H1 (cell line): ENCODE measurements around the gene KRT23. TPM values are rescaled to one million over a fixed set of nuclear protein-coding genes. Genes with fewer than 3 reads are reported as not detected.
A peak's percentile ranks its signal among the peaks of the same experiment; 100 is the strongest.

Experiments
- CTCF ChIA-PET: fragments of 300-600 bp; sonication (Branson Sonifier 250); formaldehyde crosslinking; loops from one replicate; lab custom pipeline; 2021; ENCODE audit not compliant: partially characterized antibody; lab: Charles Lee
- POLR2A ChIA-PET: fragments of 300-600 bp; sonication (Branson Sonifier 250); formaldehyde crosslinking; loops from one replicate; lab custom pipeline; 2021; ENCODE audit warnings: inconsistent platforms; ENCODE audit not compliant: partially characterized antibody; lab: Charles Lee
- DNase-seq, 2 experiments: peaks; one replicate each; pipeline versions ENCODE4 v3.0.0 to v3.0.0-alpha.2; 2010 to 2022; ENCODE audit warnings: low spot score in 2 of 2, low read depth in 1 of 2, mixed read lengths in 1 of 2
- FAIRE-seq: peaks from 2 replicates; lab custom pipeline; 2011; peaks lifted over from hg19 to GRCh38; lab: Jason Lieb, UNC
- H2AFZ ChIP-seq: 2 replicates; pipeline ENCODE4 v1.8.1; 2012; ENCODE audit warnings: low read length, inconsistent platforms
- H2AK5ac ChIP-seq: 2 replicates; pipeline ENCODE4 v1.6.1; 2013; ENCODE audit warnings: low read depth, low read length
- H2BK120ac ChIP-seq: replicated peaks from 2 replicates; pipeline ENCODE3; 2013; ENCODE audit warnings: low read depth, low read length, inconsistent platforms
- H2BK12ac ChIP-seq: 2 replicates; pipeline ENCODE4 v1.6.1; 2013; ENCODE audit warnings: low read depth, low read length
- H2BK15ac ChIP-seq: 2 replicates; pipeline ENCODE4 v1.6.1; 2013; ENCODE audit warnings: low read length
- H2BK20ac ChIP-seq: 2 replicates; pipeline ENCODE4 v1.6.1; 2013; ENCODE audit warnings: low read length
- H2BK5ac ChIP-seq: 2 replicates; pipeline ENCODE4 v1.6.1; 2013; ENCODE audit warnings: low read depth, low read length
- H3K14ac ChIP-seq: 2 replicates; pipeline ENCODE4 v1.6.1; 2013; ENCODE audit warnings: inconsistent platforms; ENCODE audit not compliant: insufficient read length
- H3K18ac ChIP-seq: 2 replicates; pipeline ENCODE4 v1.6.1; 2013; ENCODE audit warnings: low read length; ENCODE audit errors: extremely low read depth
- H3K23ac ChIP-seq: 2 replicates; pipeline ENCODE4 v1.6.1; 2013; ENCODE audit warnings: inconsistent platforms; ENCODE audit not compliant: insufficient read length
- H3K23me2 ChIP-seq: 2 replicates; pipeline ENCODE4 v1.6.1; 2013; ENCODE audit warnings: low read depth, low read length
- H3K27ac ChIP-seq: 2 replicates; pipeline ENCODE4 v1.6.1; 2011; ENCODE audit warnings: low read depth, low read length, inconsistent platforms
- H3K27me3 ChIP-seq, 4 experiments: replicated peaks in 1 of 4; 1 replicate in 1 of 4; 2 replicates in 3 of 4; pipeline versions ENCODE4 v1.6.1 to v1.8.1; 2011 to 2013; ENCODE audit warnings: low read length in 3 of 4, mild to moderate bottlenecking in 3 of 4, inconsistent platforms in 2 of 4, mixed read lengths in 2 of 4, moderate library complexity in 1 of 4; ENCODE audit not compliant: control insufficient read depth in 3 of 4, insufficient read depth in 3 of 4; ENCODE audit errors: extremely low read depth in 1 of 4
- H3K36me3 ChIP-seq, 4 experiments: 2 replicates each; pipeline versions ENCODE4 v1.6.1 to v1.8.1; 2011 to 2013; ENCODE audit warnings: mild to moderate bottlenecking in 4 of 4, low read length in 3 of 4, moderate library complexity in 2 of 4, control low read depth in 1 of 4, inconsistent platforms in 1 of 4; ENCODE audit not compliant: insufficient read depth in 4 of 4, control insufficient read depth in 2 of 4
- H3K4ac ChIP-seq: replicated peaks from 2 replicates; pipeline ENCODE3; 2013; ENCODE audit warnings: low read length, low read depth, mixed read lengths, inconsistent platforms; ENCODE audit not compliant: insufficient read length
- H3K4me1 ChIP-seq, 4 experiments: replicated peaks in 1 of 4; 1 replicate in 1 of 4; 2 replicates in 3 of 4; pipeline versions ENCODE4 v1.6.1 to v1.8.1; 2011 to 2013; ENCODE audit warnings: low read length in 3 of 4, inconsistent platforms in 2 of 4, mixed read lengths in 1 of 4; ENCODE audit not compliant: insufficient read depth in 4 of 4, control insufficient read depth in 3 of 4
- H3K4me2 ChIP-seq, 2 experiments: 2 replicates each; pipeline versions ENCODE4 v1.6.1 to v1.8.1; 2011 to 2013; ENCODE audit warnings: low read depth in 2 of 2, low read length in 2 of 2, control low read depth in 1 of 2, inconsistent platforms in 1 of 2, mild to moderate bottlenecking in 1 of 2; ENCODE audit not compliant: insufficient read depth in 1 of 2
- H3K4me3 ChIP-seq, 4 experiments: fragments of 200-600, 300-600 bp in 1 of 4; sonication (generic), shearing (Covaris generic), sonication (Bioruptor Twin) in 1 of 4; 2 replicates each; pipeline versions ENCODE4 v1.5.1 to v1.8.1; 2011 to 2016; ENCODE audit warnings: low read length in 4 of 4, low read depth in 3 of 4, control low read depth in 2 of 4, inconsistent platforms in 2 of 4, mild to moderate bottlenecking in 2 of 4, mixed read lengths in 1 of 4, moderate library complexity in 1 of 4; ENCODE audit not compliant: insufficient read depth in 2 of 4; ENCODE audit errors: extremely low read depth in 1 of 4
- H3K56ac ChIP-seq: replicated peaks from 2 replicates; pipeline ENCODE3; 2013; ENCODE audit warnings: low read depth, mild to moderate bottlenecking, mixed read lengths, low read length, inconsistent platforms; ENCODE audit not compliant: insufficient read length
- H3K79me1 ChIP-seq: 2 replicates; pipeline ENCODE4 v1.6.1; 2013; ENCODE audit warnings: low read depth, low read length, control low read depth
- H3K79me2 ChIP-seq, 2 experiments: 2 replicates each; pipeline versions ENCODE4 v1.6.1 to v1.8.1; 2012 to 2013; ENCODE audit warnings: low read length in 2 of 2, mild to moderate bottlenecking in 2 of 2, inconsistent platforms in 1 of 2; ENCODE audit not compliant: insufficient read depth in 2 of 2, control insufficient read depth in 1 of 2
- H3K9ac ChIP-seq, 4 experiments: replicated peaks in 1 of 4; 1 replicate in 1 of 4; 2 replicates in 3 of 4; pipeline versions ENCODE4 v1.6.1 to v1.8.1; 2011 to 2013; ENCODE audit warnings: low read depth in 3 of 4, low read length in 3 of 4, control low read depth in 2 of 4, mild to moderate bottlenecking in 2 of 4, moderate library complexity in 2 of 4, inconsistent platforms in 1 of 4; ENCODE audit errors: extremely low read depth in 1 of 4
- H3K9me3 ChIP-seq, 2 experiments: 2 replicates each; pipeline versions ENCODE4 v1.6.1 to v1.8.1; 2012 to 2013; ENCODE audit warnings: mild to moderate bottlenecking in 2 of 2, moderate library complexity in 2 of 2, control low read depth in 1 of 2, inconsistent platforms in 1 of 2, low read depth in 1 of 2, low read length in 1 of 2, mixed read lengths in 1 of 2; ENCODE audit not compliant: insufficient read depth in 2 of 2
- H4K20me1 ChIP-seq, 2 experiments: replicated peaks in 1 of 2; 2 replicates each; pipeline versions ENCODE3 to v1.8.1; 2011 to 2013; ENCODE audit warnings: inconsistent platforms in 2 of 2, low read length in 2 of 2, mild to moderate bottlenecking in 1 of 2; ENCODE audit not compliant: insufficient read depth in 2 of 2, control insufficient read depth in 1 of 2
- H4K5ac ChIP-seq: 2 replicates; pipeline ENCODE4 v1.6.1; 2013; ENCODE audit warnings: low read length, low read depth, mixed read lengths, inconsistent platforms; ENCODE audit not compliant: insufficient read length
- H4K8ac ChIP-seq: 2 replicates; pipeline ENCODE4 v1.8.0; 2013; ENCODE audit warnings: mild to moderate bottlenecking, moderate library complexity, low read length, inconsistent platforms; ENCODE audit not compliant: insufficient read depth; ENCODE audit errors: extremely low read depth
- H4K91ac ChIP-seq: replicated peaks from 2 replicates; pipeline ENCODE3; 2013; ENCODE audit warnings: low read length, mixed read lengths, inconsistent platforms; ENCODE audit not compliant: insufficient read length
- CEBPB ChIP-seq: IDR thresholded peaks from 2 replicates; pipeline ENCODE4 v1.6.1; 2012; ENCODE audit warnings: low read depth, low read length
- EP300 ChIP-seq, 2 experiments: IDR thresholded peaks; 1 replicate in 1 of 2; 2 replicates in 1 of 2; pipeline ENCODE4 v1.6.1; 2011 to 2012; ENCODE audit warnings: low read depth in 2 of 2, low read length in 2 of 2, mild to moderate bottlenecking in 2 of 2, borderline replicate concordance in 1 of 2, inconsistent platforms in 1 of 2, moderate library complexity in 1 of 2
- FOSL1 ChIP-seq: IDR thresholded peaks from 2 replicates; pipeline ENCODE4 v1.6.1; 2011; ENCODE audit warnings: mild to moderate bottlenecking, low read depth, low read length, moderate library complexity; ENCODE audit not compliant: insufficient read depth
- GTF2F1 ChIP-seq: IDR thresholded peaks from 2 replicates; pipeline ENCODE4 v1.6.1; 2012; ENCODE audit warnings: low read depth, low read length, improper control_type of control experiment, borderline replicate concordance
- POLR2A ChIP-seq, 2 experiments: IDR thresholded peaks; 1 replicate in 1 of 2; 2 replicates in 1 of 2; pipeline ENCODE4 v1.6.1; 2011; ENCODE audit warnings: low read depth in 2 of 2, low read length in 2 of 2, mild to moderate bottlenecking in 2 of 2; ENCODE audit errors: control extremely low read depth in 1 of 2
- RAD21 ChIP-seq, 2 experiments: IDR thresholded peaks in 1 of 2; conservative IDR thresholded peaks in 1 of 2; 2 replicates each; pipeline ENCODE4 v1.6.1; 2011; ENCODE audit warnings: low read depth in 2 of 2, low read length in 2 of 2, improper control_type of control experiment in 1 of 2, inconsistent platforms in 1 of 2, mild to moderate bottlenecking in 1 of 2, moderate library complexity in 1 of 2
- RNF2 ChIP-seq: fragments of 200-900, 300-1000 bp; sonication (generic); IDR thresholded peaks from 2 replicates; pipeline ENCODE4 v1.7.1; 2016; ENCODE audit warnings: borderline replicate concordance, low read depth, mild to moderate bottlenecking, antibody characterized with exemption, low read length; ENCODE audit not compliant: poor library complexity, severe bottlenecking; ENCODE audit errors: missing control alignments
- SIN3A ChIP-seq, 2 experiments: IDR thresholded peaks in 1 of 2; conservative IDR thresholded peaks in 1 of 2; 2 replicates each; pipeline ENCODE4 v1.6.1; 2011 to 2012; ENCODE audit warnings: low read length in 2 of 2, improper control_type of control experiment in 1 of 2, low read depth in 1 of 2, mild to moderate bottlenecking in 1 of 2
- SP1 ChIP-seq: IDR thresholded peaks from 2 replicates; pipeline ENCODE4 v1.6.1; 2011; ENCODE audit warnings: low read depth, low read length
- SP4 ChIP-seq: IDR thresholded peaks from 2 replicates; pipeline ENCODE4 v1.6.1; 2012; ENCODE audit warnings: low read length, inconsistent platforms
- TAF1 ChIP-seq: IDR thresholded peaks from 2 replicates; pipeline ENCODE4 v1.6.1; 2011; ENCODE audit warnings: mild to moderate bottlenecking, low read depth, low read length
- YY1 ChIP-seq: IDR thresholded peaks from 2 replicates; pipeline ENCODE4 v1.6.1; 2011; ENCODE audit warnings: low read depth, mild to moderate bottlenecking, low read length
- WGBS, 2 experiments: shearing (Covaris generic) in 1 of 2; methylation state at CpG; one replicate each; pipeline versions ENCODE4 v1.1.6 to v1.1.7; 2013 to 2015; ENCODE audit warnings: low lambda C conversion rate in 2 of 2, mixed read lengths in 2 of 2, inconsistent platforms in 1 of 2, low coverage in 1 of 2, missing lambda C conversion rate in 1 of 2; ENCODE audit not compliant: insufficient replicate concordance in 2 of 2, insufficient coverage in 1 of 2, insufficient read length in 1 of 2; ENCODE audit errors: extremely low coverage in 1 of 2, missing lambda C conversion rate in 1 of 2; 5-methylcytosine and 5-hydroxymethylcytosine counted together
- polyA plus RNA-seq, 7 experiments: library from polyadenylated mRNA; depleted of rRNA in 3 of 7; stranded (reverse) in 5 of 7; unstranded in 2 of 7; fragments of >200 nt in 5 of 7; fragments of 200-250 nt in 2 of 7; gene quantifications; 1 replicate in 5 of 7; 2 replicates in 1 of 7; 4 replicates in 1 of 7; pipeline versions ENCODE4 v1.2.1 to v1.2.3, GENCODE V29; 2011 to 2013; ENCODE audit warnings: missing spikeins in 2 of 7, mixed read lengths in 2 of 7
- total RNA-seq: library from RNA; stranded (reverse); fragmentation: NEBNext Ultra II Directional; extraction: Animal tissue kit (Norgen Biotek cat#: 25700); gene quantifications from 2 replicates; pipeline ENCODE4 v1.2.1, GENCODE V29; 2021

Gene KRT23
- total and polyA plus RNA-seq, 2 of the 8 experiments (the other 6 are each of a cell fraction or from before 2014, with no cell fraction given): not detected

GRCh38 chr17:40936437-40936971 lies 942 bp downstream of the KRT23 start:
- Histone ChIP-seq H3K9me3 (no peaks in the 10 kb centered on the region), H3K9ac (no peak overlapping the region), H3K23me2 (0 out of 2 replicates have a peak, but pooled peaks cover 2% of the 10 kb centered on the region), H4K5ac (no peak overlapping the region), H3K23ac (no peak overlapping the region), H2AFZ (peak overlapping the region; percentile 64), H4K8ac (no peak overlapping the region; the same call in 1 of the 2 replicates), H2BK12ac (no peak overlapping the region), H3K18ac (no peak overlapping the region), H3K36me3 (no peaks in the 10 kb centered on the region), H2BK15ac (no peak overlapping the region), H3K4ac (no peak overlapping the region), H3K79me2 (no peaks in the 10 kb centered on the region), H3K4me3 (no peak overlapping the region), H2BK20ac (no peak overlapping the region), H2BK120ac (no peak overlapping the region), H3K79me1 (no peaks in the 10 kb centered on the region), H3K4me2 (no peak overlapping the region), H3K56ac (no peak overlapping the region), H3K4me1 (peaks cover 0 to 4% (median 0%) of the 10 kb centered on the region in 4 experiments; a peak in 2 of 7 replicates), H4K91ac (no peak overlapping the region), H4K20me1 (no peaks in the 10 kb centered on the region), H2AK5ac (no peak overlapping the region), H3K27me3 (no peaks in the 10 kb centered on the region), H3K27ac (no peak overlapping the region), H3K14ac (no peak overlapping the region), H2BK5ac (no peak overlapping the region)
- CTCF ChIA-PET: interaction anchor here (0.7 to 0.8 kb wide), 2 partner anchors 386 to 1824 kb away, joined by 3 read pairs; no protein-coding TSS in a partner anchor
- WGBS, 2 experiments: 92% methylated on average over 16 of the region's 19 CpGs; no CpG with 5 or more reads in 1 of the 2 experiments
- POLR2A ChIA-PET: interaction anchor here (1.0 to 1.1 kb wide), 2 partner anchors 21 to 43 kb away, joined by 3 to 4 read pairs; no protein-coding TSS in a partner anchor
- FAIRE-seq (no peak), DNase-seq (no peak)
- TF ChIP-seq TAF1 (no peak), YY1 (no peak), RNF2 (no peak), SIN3A (conservative IDR thresholded peaks at IDR 0.05 in 1 of 2, IDR thresholded peaks at IDR 0.05 in 1 of 2; ENCODE audit: low read depth in 1 of 2, low read length in 2 of 2) (no peak), EP300 (IDR thresholded peaks at IDR 0.05; ENCODE audit: borderline replicate concordance in 1 of 2, low read depth in 2 of 2, low read length in 2 of 2) (no peak), RAD21 (IDR thresholded peaks at IDR 0.05 in 1 of 2, conservative IDR thresholded peaks at IDR 0.05 in 1 of 2; ENCODE audit: low read depth in 2 of 2, low read length in 2 of 2) (no peak), SP1 (no peak), FOSL1 (no peak), CEBPB (no peak), SP4 (no peak), GTF2F1 (no peak), POLR2A (IDR thresholded peaks at IDR 0.05; ENCODE audit: control extremely low read depth in 1 of 2, low read depth in 2 of 2, low read length in 2 of 2) (no peak)
